ENCODE measurements around the gene SDK2. TPM values are rescaled to one million over a fixed set of nuclear protein-coding genes. Genes with fewer than 3 reads are reported as not detected.

Gene SDK2
- polyA plus RNA-seq, 3 donors: 0.01 TPM; not detected in 2

DNA sequence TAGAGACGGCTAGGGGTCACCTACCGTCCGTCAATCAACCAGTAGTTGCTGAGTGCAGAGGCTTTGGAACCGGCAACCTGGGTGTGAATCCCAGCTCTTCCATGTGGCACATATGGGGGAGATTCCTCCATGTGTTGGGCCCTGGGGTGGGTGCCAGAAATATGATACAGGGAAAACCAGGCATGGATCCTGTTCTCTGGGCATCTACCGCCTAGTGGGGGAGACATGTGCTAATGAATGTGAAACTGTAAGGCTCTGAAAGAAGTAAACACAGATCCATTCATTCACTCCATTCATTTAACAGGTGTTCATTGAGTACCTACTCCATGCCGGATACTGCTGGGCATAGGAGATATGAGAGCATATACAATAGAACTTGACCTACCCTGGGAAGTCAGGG lies 39.5 kb upstream of the SDK2 start:
- Mint-ChIP-seq H3K36me3 (no peaks in the 10 kb centered on the region), H3K4me1 (peaks cover 5% of the 10 kb centered on the region), H3K9me3 (peaks cover 5 to 11% (median 8%) of the 10 kb centered on the region in 7 donors), H3K4me3 (no peak overlapping the region), H3K27me3 (ENCODE audit: low read depth in 3 of 3) (peaks cover 1 to 4% (median 2%) of the 10 kb centered on the region in 3 donors), H3K27ac (no peak overlapping the region)
- intact Hi-C loops (cut with micrococcal nuclease): no loop called here
- TF ChIP-seq, protein P1, sequence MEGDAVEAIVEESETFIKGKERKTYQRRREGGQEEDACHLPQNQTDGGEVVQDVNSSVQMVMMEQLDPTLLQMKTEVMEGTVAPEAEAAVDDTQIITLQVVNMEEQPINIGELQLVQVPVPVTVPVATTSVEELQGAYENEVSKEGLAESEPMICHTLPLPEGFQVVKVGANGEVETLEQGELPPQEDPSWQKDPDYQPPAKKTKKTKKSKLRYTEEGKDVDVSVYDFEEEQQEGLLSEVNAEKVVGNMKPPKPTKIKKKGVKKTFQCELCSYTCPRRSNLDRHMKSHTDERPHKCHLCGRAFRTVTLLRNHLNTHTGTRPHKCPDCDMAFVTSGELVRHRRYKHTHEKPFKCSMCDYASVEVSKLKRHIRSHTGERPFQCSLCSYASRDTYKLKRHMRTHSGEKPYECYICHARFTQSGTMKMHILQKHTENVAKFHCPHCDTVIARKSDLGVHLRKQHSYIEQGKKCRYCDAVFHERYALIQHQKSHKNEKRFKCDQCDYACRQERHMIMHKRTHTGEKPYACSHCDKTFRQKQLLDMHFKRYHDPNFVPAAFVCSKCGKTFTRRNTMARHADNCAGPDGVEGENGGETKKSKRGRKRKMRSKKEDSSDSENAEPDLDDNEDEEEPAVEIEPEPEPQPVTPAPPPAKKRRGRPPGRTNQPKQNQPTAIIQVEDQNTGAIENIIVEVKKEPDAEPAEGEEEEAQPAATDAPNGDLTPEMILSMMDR (IDR thresholded peaks at IDR 0.05): no peak
- peaks cover 0 to 2% of the 10 kb centered on the region in 2 donors for H3K27me3 ChIP-seq (ENCODE audit: control insufficient read depth in 2 of 2, insufficient read depth in 2 of 2, low read length in 2 of 2)
- H3K4me1 ChIP-seq (ENCODE audit: control insufficient read depth in 1 of 2, insufficient read depth in 2 of 2, low read length in 2 of 2): no peaks in the 10 kb centered on the region
- H2AFZ ChIP-seq (ENCODE audit: insufficient read depth, low read depth, low read length, poor library complexity, severe bottlenecking): no peak overlapping the region
- H3K4me2 ChIP-seq (replicated peaks; ENCODE audit: extremely low read depth, low read length, poor library complexity, severe bottlenecking): no peak overlapping the region
- no peak overlapping the region for H3K4me3 ChIP-seq (replicated peaks in 1 of 3; ENCODE audit: low read depth in 2 of 3, low read length in 3 of 3)
- no peaks in the 10 kb centered on the region for H3K79me2 ChIP-seq (ENCODE audit: insufficient read depth, low read length)
- H4K20me1 ChIP-seq (ENCODE audit: insufficient read depth, low read length): no peaks in the 10 kb centered on the region
- H3K9ac ChIP-seq (ENCODE audit: insufficient read depth, low read length, poor library complexity, severe bottlenecking): no peak overlapping the region
- H3K9me3 ChIP-seq (replicated peaks in 1 of 2; ENCODE audit: control insufficient read depth in 1 of 2, insufficient read depth in 1 of 2, low read length in 2 of 2): peaks cover 0 to 11% of the 10 kb centered on the region in 2 donors
- DNase-seq: no peak
- H3K27ac ChIP-seq (ENCODE audit: low read depth in 1 of 2, low read length in 2 of 2): no peak overlapping the region
- 100% methylated on average over 3 of the region's 6 CpGs for WGBS (ENCODE audit: insufficient coverage)
- H3K36me3 ChIP-seq (replicated peaks in 1 of 2; ENCODE audit: control insufficient read depth in 1 of 2, insufficient read depth in 2 of 2, low read length in 2 of 2): no peaks in the 10 kb centered on the region

DNA sequence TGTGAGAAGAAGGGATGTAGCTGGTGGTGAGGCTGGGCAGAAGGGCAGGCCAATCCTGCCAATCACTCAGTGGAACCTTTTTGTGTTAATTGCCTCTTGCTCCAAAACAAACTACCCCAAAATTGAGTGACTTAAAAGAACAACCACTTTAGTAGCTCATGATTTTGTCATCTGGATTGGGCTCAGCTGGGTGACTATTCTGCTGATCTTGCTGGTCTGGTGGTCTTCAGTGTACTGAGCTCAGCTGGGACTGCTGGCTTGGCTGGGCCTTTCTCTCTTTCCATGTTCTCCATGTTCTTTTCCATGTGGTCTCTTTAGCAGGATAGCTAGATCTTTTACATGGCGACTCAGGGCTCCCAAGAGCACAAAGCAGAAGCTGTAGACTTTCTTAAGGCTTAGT lies 37.7 kb upstream of the SDK2 start:
- Histone ChIP-seq H3K9me3 (replicated peaks in 1 of 2; ENCODE audit: control insufficient read depth in 1 of 2, insufficient read depth in 1 of 2, low read length in 2 of 2) (peaks cover 0 to 11% of the 10 kb centered on the region in 2 donors), H3K27ac (ENCODE audit: low read depth in 1 of 2, low read length in 2 of 2) (no peak overlapping the region), H3K4me2 (replicated peaks; ENCODE audit: extremely low read depth, low read length, poor library complexity, severe bottlenecking) (no peak overlapping the region), H3K4me3 (replicated peaks in 1 of 3; ENCODE audit: low read depth in 2 of 3, low read length in 3 of 3) (no peak overlapping the region), H2AFZ (ENCODE audit: insufficient read depth, low read depth, low read length, poor library complexity, severe bottlenecking) (no peak overlapping the region), H3K79me2 (ENCODE audit: insufficient read depth, low read length) (no peaks in the 10 kb centered on the region), H3K27me3 (ENCODE audit: control insufficient read depth in 2 of 2, insufficient read depth in 2 of 2, low read length in 2 of 2) (peaks cover 0 to 2% of the 10 kb centered on the region in 2 donors), H4K20me1 (ENCODE audit: insufficient read depth, low read length) (no peaks in the 10 kb centered on the region), H3K4me1 (ENCODE audit: control insufficient read depth in 1 of 2, insufficient read depth in 2 of 2, low read length in 2 of 2) (no peaks in the 10 kb centered on the region), H3K9ac (ENCODE audit: insufficient read depth, low read length, poor library complexity, severe bottlenecking) (no peak overlapping the region), H3K36me3 (replicated peaks in 1 of 2; ENCODE audit: control insufficient read depth in 1 of 2, insufficient read depth in 2 of 2, low read length in 2 of 2) (no peaks in the 10 kb centered on the region)
- H3K4me3 Mint-ChIP-seq: no peak overlapping the region
- no peak overlapping the region for H3K27ac Mint-ChIP-seq
- intact Hi-C loops (cut with micrococcal nuclease): no loop called here
- peaks cover 5 to 11% (median 8%) of the 10 kb centered on the region in 7 donors for H3K9me3 Mint-ChIP-seq
- DNase-seq: no peak
- peaks cover 1 to 6% (median 2%) of the 10 kb centered on the region in 3 donors for H3K27me3 Mint-ChIP-seq (ENCODE audit: low read depth in 3 of 3)
- no CpG with 5 or more reads among the region's 1 CpG for WGBS (ENCODE audit: insufficient coverage)
- H3K36me3 Mint-ChIP-seq: no peaks in the 10 kb centered on the region
- no peaks in the 10 kb centered on the region for H3K4me1 Mint-ChIP-seq
- TF ChIP-seq, protein P1 (IDR thresholded peaks at IDR 0.05): no peak
